Activated naive CD4-positive, alpha-beta T cell treated with anti-CD3 and anti-CD28 coated beads, Interleukin-2, amount 50 U/mL, for 72 hours (primary cell): ENCODE data around the gene NSG2. TPM values are rescaled to one million over a fixed set of nuclear protein-coding genes. Genes with fewer than 3 reads are reported as not detected.

Experiments
- ATAC-seq, 2 donors: fragments of 150-1000 bp; cut with Tn5 transposase; 2 replicates each; pipeline ENCODE4 v1.10.0; 2021; ENCODE audit warnings: mild to moderate bottlenecking in 2 of 2, moderate library complexity in 2 of 2
- DNase-seq, 2 donors: peaks; one replicate each; pipeline ENCODE4 v3.0.0; 2021 to 2022; ENCODE audit warnings: low spot score in 2 of 2
- H3K27ac Mint-ChIP-seq, 2 donors: one replicate each; pipeline ENCODE4 v1.8.0; 2022; ENCODE audit warnings: mild to moderate bottlenecking in 2 of 2, mixed read lengths in 2 of 2
- H3K36me3 Mint-ChIP-seq, 2 donors: one replicate each; pipeline ENCODE4 v1.8.0; 2022; ENCODE audit warnings: mixed read lengths in 2 of 2
- H3K9me3 Mint-ChIP-seq, 2 donors: one replicate each; pipeline ENCODE4 v1.8.0; 2022; ENCODE audit warnings: mixed read lengths in 2 of 2
- total RNA-seq, 2 donors: library from RNA; stranded (reverse); gene quantifications; one replicate each; pipeline ENCODE4 v1.2.3, GENCODE V29; 2022

Gene NSG2
- total RNA-seq, 2 donors from 2014 or later = not detected

- DNase-seq = no peak
- peaks cover 6 to 19% of the 10 kb centered on the region in 2 donors for H3K36me3 Mint-ChIP-seq
- ATAC-seq = no peak
- peaks cover 20 to 21% of the 10 kb centered on the region in 2 donors for H3K9me3 Mint-ChIP-seq
- H3K27ac Mint-ChIP-seq = no peak overlapping the region
Measured at GRCh38 chr5:174154559-174154958, 109.1 kb downstream of the NSG2 start.

- no peak for DNase-seq
- no peak overlapping the region for H3K27ac Mint-ChIP-seq
- no peak for ATAC-seq
- peaks cover 6 to 19% of the 10 kb centered on the region in 2 donors for H3K36me3 Mint-ChIP-seq
- H3K9me3 Mint-ChIP-seq = peaks cover 20 to 21% of the 10 kb centered on the region in 2 donors
Measured at GRCh38 chr5:174155281-174155680, 109.8 kb downstream of the NSG2 start.

GRCh38 chr5:174155706-174156105 lies 110.2 kb downstream of the NSG2 start:
- Mint-ChIP-seq H3K27ac (no peak overlapping the region), H3K36me3 (peaks cover 6 to 19% of the 10 kb centered on the region in 2 donors), H3K9me3 (peaks cover 20 to 21% of the 10 kb centered on the region in 2 donors)
- DNase-seq = no peak
- no peak for ATAC-seq

DNA sequence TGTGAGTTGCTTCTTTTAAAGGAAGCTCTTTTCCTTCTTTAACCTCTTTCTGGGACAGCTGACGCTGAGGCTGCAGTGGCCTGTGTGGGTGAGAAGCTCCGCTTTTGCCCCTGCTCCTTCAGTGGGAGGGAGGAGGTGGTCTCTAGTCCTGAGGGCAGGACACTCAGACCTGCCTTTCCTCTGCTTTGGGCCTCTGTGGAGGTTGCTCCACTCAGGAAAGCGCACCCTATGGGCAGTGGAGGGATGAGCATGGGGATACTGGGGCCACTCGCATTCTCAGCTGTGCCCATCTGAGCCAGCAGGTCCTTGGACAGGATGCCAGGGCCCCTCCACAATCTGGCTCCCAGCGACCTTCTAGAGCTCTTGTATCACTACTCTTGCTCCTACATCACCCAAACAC lies 111.5 kb downstream of the NSG2 start:
- no peak for DNase-seq
- H3K36me3 Mint-ChIP-seq = peaks cover 6 to 19% of the 10 kb centered on the region in 2 donors
- no peak overlapping the region for H3K27ac Mint-ChIP-seq
- no peak for ATAC-seq
- H3K9me3 Mint-ChIP-seq = peaks cover 20 to 21% of the 10 kb centered on the region in 2 donors

Other genes with a start within 250 kb of the NSG2 start
- 10 to 100 TPM; 11.8 to 25.0 TPM for gene CPEB4, start 157.4 kb upstream of the NSG2 start, total RNA-seq
- gene C5orf47, start 56.5 kb upstream of the NSG2 start, total RNA-seq = not detected